ENCODE measurements around the gene MC1R. TPM values are rescaled to one million over a fixed set of nuclear protein-coding genes. Genes with fewer than 3 reads are reported as not detected.

The MC1R gene
- total and polyA plus RNA-seq, 2 of the 8 experiments (the other 6 are each of a cell fraction or from before 2014, with no cell fraction given): 2.2 to 2.9 TPM

DNA sequence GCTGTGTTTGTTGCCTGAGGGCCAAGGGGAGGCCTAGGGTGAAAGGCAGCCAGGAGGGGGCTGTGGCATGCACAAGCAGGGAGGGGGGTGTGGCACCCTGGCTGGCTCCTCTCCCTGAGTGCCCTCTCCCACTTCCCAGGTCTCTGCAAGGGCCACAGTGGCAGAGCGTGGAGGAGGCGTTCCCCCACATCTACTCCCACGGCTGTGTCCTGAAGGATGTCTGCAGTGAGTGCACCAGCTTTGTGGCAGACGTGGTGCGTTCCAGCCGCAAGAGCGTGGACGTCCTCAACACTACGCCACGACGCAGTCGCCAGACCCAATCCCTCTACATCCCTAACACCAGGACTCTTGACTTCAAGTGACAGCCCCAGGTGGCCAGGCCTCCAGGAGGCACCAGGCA lies 48.8 kb upstream of the MC1R start:
- no peak for DNase-seq (ENCODE audit: low read depth in 1 of 2, low spot score in 2 of 2)
- Histone ChIP-seq H3K27me3 (replicated peaks in 1 of 4; ENCODE audit: control insufficient read depth in 3 of 4, extremely low read depth in 1 of 4, insufficient read depth in 3 of 4, low read length in 3 of 4) (no peaks in the 10 kb centered on the region), H3K79me1 (ENCODE audit: low read depth, low read length) (peaks cover 5% of the 10 kb centered on the region), H3K27ac (ENCODE audit: low read depth, low read length) (no peak overlapping the region), H2BK5ac (ENCODE audit: low read depth, low read length) (no peak overlapping the region; the same call in 1 of the 2 replicates), H3K79me2 (ENCODE audit: control insufficient read depth in 1 of 2, insufficient read depth in 2 of 2, low read length in 2 of 2) (peaks cover 0 to 6% of the 10 kb centered on the region in 2 experiments; a peak in 2 of 4 replicates), H3K23ac (ENCODE audit: insufficient read length) (no peak overlapping the region), H2BK120ac (replicated peaks; ENCODE audit: low read depth, low read length) (no peak overlapping the region), H3K4me2 (ENCODE audit: insufficient read depth in 1 of 2, low read depth in 2 of 2, low read length in 2 of 2) (no peak overlapping the region), H3K4me1 (replicated peaks in 1 of 4; ENCODE audit: control insufficient read depth in 3 of 4, insufficient read depth in 4 of 4, low read length in 3 of 4) (peaks cover 0 to 9% (median 2%) of the 10 kb centered on the region in 4 experiments; a peak in 4 of 7 replicates), H3K9ac (replicated peaks in 1 of 4; ENCODE audit: extremely low read depth in 1 of 4, low read depth in 3 of 4, low read length in 3 of 4) (no peak overlapping the region), H3K36me3 (ENCODE audit: control insufficient read depth in 2 of 4, insufficient read depth in 4 of 4, low read length in 3 of 4) (peaks cover 0 to 6% (median 0%) of the 10 kb centered on the region in 4 experiments; a peak in 2 of 8 replicates), H2AFZ (ENCODE audit: low read length) (no peak overlapping the region), H2BK15ac (ENCODE audit: low read length) (no peak overlapping the region), H2BK20ac (ENCODE audit: low read length) (no peak overlapping the region), H3K9me3 (ENCODE audit: insufficient read depth in 2 of 2, low read depth in 1 of 2, low read length in 1 of 2) (peaks cover 4 to 8% of the 10 kb centered on the region in 2 experiments; a peak in 3 of 4 replicates), H2AK5ac (ENCODE audit: low read depth, low read length) (no peak overlapping the region), H4K8ac (ENCODE audit: extremely low read depth, insufficient read depth, low read length) (no peak overlapping the region), H3K18ac (ENCODE audit: extremely low read depth, low read length) (no peak overlapping the region), H3K23me2 (ENCODE audit: low read depth, low read length) (peaks cover 9% of the 10 kb centered on the region), H4K91ac (replicated peaks; ENCODE audit: insufficient read length, low read length) (no peak overlapping the region), H3K4ac (replicated peaks; ENCODE audit: insufficient read length, low read depth, low read length) (no peak overlapping the region), H4K5ac (ENCODE audit: insufficient read length, low read depth, low read length) (no peak overlapping the region), H3K56ac (replicated peaks; ENCODE audit: insufficient read length, low read depth, low read length) (no peak overlapping the region), H3K14ac (ENCODE audit: insufficient read length) (no peak overlapping the region), H2BK12ac (ENCODE audit: low read depth, low read length) (no peak overlapping the region), H3K4me3 (ENCODE audit: extremely low read depth in 1 of 4, insufficient read depth in 2 of 4, low read depth in 3 of 4, low read length in 4 of 4) (no peak overlapping the region), H4K20me1 (replicated peaks in 1 of 2; ENCODE audit: control insufficient read depth in 1 of 2, insufficient read depth in 2 of 2, low read length in 2 of 2) (no peaks in the 10 kb centered on the region)
- ChIA-PET CTCF (ENCODE audit: partially characterized antibody) (interaction anchor here (3.3 kb wide), 1 partner anchor 9 kb away, joined by 24 read pairs; no protein-coding TSS in a partner anchor), POLR2A (ENCODE audit: partially characterized antibody) (no interaction called here)
- WGBS, 2 experiments (ENCODE audit: extremely low coverage in 1 of 2, insufficient coverage in 1 of 2, insufficient read length in 1 of 2, insufficient replicate concordance in 2 of 2, low coverage in 1 of 2, low lambda C conversion rate in 2 of 2, missing lambda C conversion rate in 1 of 2): 96% methylated on average over 12 of the region's 12 CpGs; no CpG with 5 or more reads in 1 of the 2 experiments
- FAIRE-seq: no peak
- no peak for TF ChIP-seq GTF2F1 (IDR thresholded peaks at IDR 0.05; ENCODE audit: borderline replicate concordance, low read depth, low read length)
- TF ChIP-seq POLR2AphosphoS5 (IDR thresholded peaks at IDR 0.05; ENCODE audit: low read depth, low read length): no peak
- TF ChIP-seq PHF8 (conservative IDR thresholded peaks at IDR 0.05; ENCODE audit: low read depth, low read length): no peak
- no peak for TF ChIP-seq SUZ12 (IDR thresholded peaks at IDR 0.05; ENCODE audit: low read length)
- TF ChIP-seq BCL11A (IDR thresholded peaks at IDR 0.05; ENCODE audit: low read depth in 2 of 2, low read length in 2 of 2): no peak
- no peak for TF ChIP-seq BRCA1 (IDR thresholded peaks at IDR 0.05; ENCODE audit: low read depth, low read length)
- TF ChIP-seq KDM1A (IDR thresholded peaks at IDR 0.05; ENCODE audit: borderline replicate concordance, low read length): no peak
- TF ChIP-seq KDM4A (IDR thresholded peaks at IDR 0.05; ENCODE audit: low read depth, low read length, severe bottlenecking): no peak
- TF ChIP-seq EZH2 (IDR thresholded peaks at IDR 0.05; ENCODE audit: low read depth, low read length, severe bottlenecking): no peak
- TF ChIP-seq EGR1 (IDR thresholded peaks at IDR 0.05; ENCODE audit: borderline replicate concordance, low read depth, low read length): no peak
- no peak for TF ChIP-seq BACH1 (IDR thresholded peaks at IDR 0.05; ENCODE audit: low read length)
- no peak for TF ChIP-seq TAF1 (IDR thresholded peaks at IDR 0.05; ENCODE audit: low read depth, low read length)
- TF ChIP-seq FOSL1 (IDR thresholded peaks at IDR 0.05; ENCODE audit: insufficient read depth, low read depth, low read length): no peak
- no peak for TF ChIP-seq MAFK (IDR thresholded peaks at IDR 0.05; ENCODE audit: low read depth, low read length)
- TF ChIP-seq RXRA (IDR thresholded peaks at IDR 0.05; ENCODE audit: insufficient read depth, low read depth, low read length): no peak
